Heart left ventricle (tissue), 13 donors: ENCODE results near the gene PLCH1.
"Not testable (repeated sequence)": the region's sequence is repeated elsewhere in the genome, so short reads cannot be mapped to it uniquely, and the experiment has no call there.

Experiments used
- POLR2A ChIP-seq, 2 donors: fragments of 450-650 bp; IDR thresholded peaks; one replicate each; pipeline ENCODE4 v1.6.1; 2017; ENCODE audit warnings: antibody characterized with exemption in 2 of 2, mild to moderate bottlenecking in 2 of 2, moderate library complexity in 2 of 2
- TF ChIP-seq, protein P1 (sequence below), 12 donors: fragments of 200-600 bp; sonication (generic) in 4 of 12; IDR thresholded peaks; one replicate each; pipeline versions ENCODE4 v1.5.0 to v1.8.0; 2018 to 2022; ENCODE audit warnings: antibody characterized with exemption in 12 of 12, mild to moderate bottlenecking in 5 of 12
- donor health status: ischemic (EF 13 %, LVEDD 7.1; RV severe dilation, severe dysfunction).
- donor health status: DM: no; HTN: yes; CAD: no.
- donor health status: DM: no; HTN: no; CAD: no.
- donor health status: ischemic (EF 25% LVEDD 6.9; RV normal size, moderate dysfunction).
- donor health status: ischemic (EF 25% LVEDD 5.7; RV mildly dilated, moderate dysfunction).
- donor health status: ischemic (EF 35%, LVEDD 5.7; RV mildly dilated, moderate dysfunction).
- donor health status: nonischemic (EF 11% LVEDD 7.7; RV severe dilation, severe dysfunction).
- donor health status: DM: yes; HTN: yes; CAD: no.
- donor health status: PGD.
- donor health status: ischemic (EF 29% LVEDD 5.4; RV normal size, mild dysfunction).
- donor health status: nonischemic (EF 23%, LVEDD 6.1; RV moderate dilation, normal function).

DNA sequence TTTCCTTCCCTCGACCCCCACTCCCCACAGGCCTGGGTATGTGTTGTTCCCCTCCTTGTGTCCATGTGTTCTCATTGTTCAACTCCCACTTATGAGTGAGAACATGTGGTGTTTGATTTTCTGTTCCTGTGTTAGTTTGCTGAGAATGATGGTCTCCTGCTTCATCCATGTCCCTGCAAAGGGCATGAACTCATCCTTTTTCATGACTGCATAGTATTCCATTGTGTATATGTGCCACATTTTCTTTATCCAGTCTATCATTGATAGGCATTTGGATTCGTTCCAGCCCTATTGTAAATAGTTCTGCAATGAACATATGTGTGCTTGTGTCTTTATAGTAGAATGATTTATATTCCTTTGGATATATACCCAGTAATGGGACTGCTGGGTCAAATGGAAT is 350.0 kb downstream of the PLCH1 start:
- TF ChIP-seq, protein P1, sequence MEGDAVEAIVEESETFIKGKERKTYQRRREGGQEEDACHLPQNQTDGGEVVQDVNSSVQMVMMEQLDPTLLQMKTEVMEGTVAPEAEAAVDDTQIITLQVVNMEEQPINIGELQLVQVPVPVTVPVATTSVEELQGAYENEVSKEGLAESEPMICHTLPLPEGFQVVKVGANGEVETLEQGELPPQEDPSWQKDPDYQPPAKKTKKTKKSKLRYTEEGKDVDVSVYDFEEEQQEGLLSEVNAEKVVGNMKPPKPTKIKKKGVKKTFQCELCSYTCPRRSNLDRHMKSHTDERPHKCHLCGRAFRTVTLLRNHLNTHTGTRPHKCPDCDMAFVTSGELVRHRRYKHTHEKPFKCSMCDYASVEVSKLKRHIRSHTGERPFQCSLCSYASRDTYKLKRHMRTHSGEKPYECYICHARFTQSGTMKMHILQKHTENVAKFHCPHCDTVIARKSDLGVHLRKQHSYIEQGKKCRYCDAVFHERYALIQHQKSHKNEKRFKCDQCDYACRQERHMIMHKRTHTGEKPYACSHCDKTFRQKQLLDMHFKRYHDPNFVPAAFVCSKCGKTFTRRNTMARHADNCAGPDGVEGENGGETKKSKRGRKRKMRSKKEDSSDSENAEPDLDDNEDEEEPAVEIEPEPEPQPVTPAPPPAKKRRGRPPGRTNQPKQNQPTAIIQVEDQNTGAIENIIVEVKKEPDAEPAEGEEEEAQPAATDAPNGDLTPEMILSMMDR (IDR thresholded peaks at IDR 0.05), result not testable (repeated sequence)
- TF ChIP-seq POLR2A (IDR thresholded peaks at IDR 0.05), result not testable (repeated sequence)
